Activated T-cell treated with anti-CD3 and anti-CD28 coated beads, Interleukin-2, amount 50 U/mL, for 48 hours (primary cell): ENCODE data around the gene CLIP4.
"Not testable (repeated sequence)": the region's sequence is repeated elsewhere in the genome, so short reads cannot be mapped to it uniquely, and the experiment has no call there.

Experiments used
- DNase-seq, 2 experiments: peaks; one replicate each; pipeline ENCODE4 v3.0.0-alpha.2; 2020

CLIP4 gene, protein sequence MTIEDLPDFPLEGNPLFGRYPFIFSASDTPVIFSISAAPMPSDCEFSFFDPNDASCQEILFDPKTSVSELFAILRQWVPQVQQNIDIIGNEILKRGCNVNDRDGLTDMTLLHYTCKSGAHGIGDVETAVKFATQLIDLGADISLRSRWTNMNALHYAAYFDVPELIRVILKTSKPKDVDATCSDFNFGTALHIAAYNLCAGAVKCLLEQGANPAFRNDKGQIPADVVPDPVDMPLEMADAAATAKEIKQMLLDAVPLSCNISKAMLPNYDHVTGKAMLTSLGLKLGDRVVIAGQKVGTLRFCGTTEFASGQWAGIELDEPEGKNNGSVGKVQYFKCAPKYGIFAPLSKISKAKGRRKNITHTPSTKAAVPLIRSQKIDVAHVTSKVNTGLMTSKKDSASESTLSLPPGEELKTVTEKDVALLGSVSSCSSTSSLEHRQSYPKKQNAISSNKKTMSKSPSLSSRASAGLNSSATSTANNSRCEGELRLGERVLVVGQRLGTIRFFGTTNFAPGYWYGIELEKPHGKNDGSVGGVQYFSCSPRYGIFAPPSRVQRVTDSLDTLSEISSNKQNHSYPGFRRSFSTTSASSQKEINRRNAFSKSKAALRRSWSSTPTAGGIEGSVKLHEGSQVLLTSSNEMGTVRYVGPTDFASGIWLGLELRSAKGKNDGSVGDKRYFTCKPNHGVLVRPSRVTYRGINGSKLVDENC

GRCh38 chr2:29114946-29115609 is at the start of gene CLIP4:
CLIP4 (plus strand) TSS chr2:29115415; CDS start chr2:29121389, 5,974 bp downstream.
- peak; percentile 72 to 80 for DNase-seq

DNA sequence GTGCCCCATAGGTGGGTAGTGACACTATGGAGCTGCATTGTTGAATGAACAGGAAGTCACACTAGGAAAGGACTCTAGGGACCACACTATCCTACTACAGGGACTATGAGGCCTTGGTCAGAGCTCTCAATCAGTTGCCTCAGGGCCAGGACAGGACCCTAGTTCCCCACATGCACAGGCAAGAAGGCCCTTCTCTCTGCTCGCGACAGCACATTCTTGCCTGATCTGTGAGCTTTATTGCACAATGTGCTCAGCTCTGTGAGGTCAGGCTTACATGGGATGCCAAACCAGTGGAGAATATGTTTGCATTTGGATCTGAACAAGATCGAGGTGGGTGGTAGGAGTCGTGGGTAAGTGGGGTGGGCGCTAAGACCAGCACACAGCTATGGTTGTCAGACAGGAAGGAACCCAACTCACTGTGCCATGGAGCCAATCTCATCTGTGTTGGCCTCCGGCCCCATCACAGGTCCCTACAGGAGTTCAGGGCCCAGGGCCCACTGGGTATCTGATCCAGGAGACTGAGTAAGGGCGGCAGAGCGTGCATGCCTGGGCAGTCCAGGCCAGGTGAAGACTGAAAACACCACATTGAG is 48.8 kb upstream of the CLIP4 start:
- DNase-seq, result no peak

- no peak for DNase-seq
These were observed 48.1 kb upstream of the CLIP4 start for GRCh38 chr2:29066997-29067605.

DNA sequence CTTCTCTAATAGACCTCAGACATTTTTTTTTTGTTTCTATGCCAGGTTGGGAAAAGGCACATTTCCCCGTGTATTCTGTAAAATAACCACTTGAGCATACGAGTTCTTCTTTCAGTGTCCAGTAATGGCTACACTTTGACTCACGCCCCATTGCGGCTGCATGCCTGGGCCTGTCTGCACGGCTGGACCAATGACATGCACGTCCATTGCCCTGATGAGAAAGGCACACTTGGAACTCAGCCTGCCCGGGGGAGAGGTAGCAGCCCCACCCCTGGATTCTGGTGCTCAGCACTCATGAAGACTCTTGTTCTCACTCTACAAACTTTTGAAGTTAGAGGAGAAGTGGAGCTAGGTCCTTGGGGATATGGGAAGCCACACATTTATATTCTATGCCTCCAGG is 46.7 kb upstream of the CLIP4 start:
- DNase-seq, result peak in 1 of 2 experiments; percentile 2

GRCh38 chr2:29070526-29070925 is 44.7 kb upstream of the CLIP4 start:
- peak in 1 of 2 experiments; percentile 9 for DNase-seq

DNA sequence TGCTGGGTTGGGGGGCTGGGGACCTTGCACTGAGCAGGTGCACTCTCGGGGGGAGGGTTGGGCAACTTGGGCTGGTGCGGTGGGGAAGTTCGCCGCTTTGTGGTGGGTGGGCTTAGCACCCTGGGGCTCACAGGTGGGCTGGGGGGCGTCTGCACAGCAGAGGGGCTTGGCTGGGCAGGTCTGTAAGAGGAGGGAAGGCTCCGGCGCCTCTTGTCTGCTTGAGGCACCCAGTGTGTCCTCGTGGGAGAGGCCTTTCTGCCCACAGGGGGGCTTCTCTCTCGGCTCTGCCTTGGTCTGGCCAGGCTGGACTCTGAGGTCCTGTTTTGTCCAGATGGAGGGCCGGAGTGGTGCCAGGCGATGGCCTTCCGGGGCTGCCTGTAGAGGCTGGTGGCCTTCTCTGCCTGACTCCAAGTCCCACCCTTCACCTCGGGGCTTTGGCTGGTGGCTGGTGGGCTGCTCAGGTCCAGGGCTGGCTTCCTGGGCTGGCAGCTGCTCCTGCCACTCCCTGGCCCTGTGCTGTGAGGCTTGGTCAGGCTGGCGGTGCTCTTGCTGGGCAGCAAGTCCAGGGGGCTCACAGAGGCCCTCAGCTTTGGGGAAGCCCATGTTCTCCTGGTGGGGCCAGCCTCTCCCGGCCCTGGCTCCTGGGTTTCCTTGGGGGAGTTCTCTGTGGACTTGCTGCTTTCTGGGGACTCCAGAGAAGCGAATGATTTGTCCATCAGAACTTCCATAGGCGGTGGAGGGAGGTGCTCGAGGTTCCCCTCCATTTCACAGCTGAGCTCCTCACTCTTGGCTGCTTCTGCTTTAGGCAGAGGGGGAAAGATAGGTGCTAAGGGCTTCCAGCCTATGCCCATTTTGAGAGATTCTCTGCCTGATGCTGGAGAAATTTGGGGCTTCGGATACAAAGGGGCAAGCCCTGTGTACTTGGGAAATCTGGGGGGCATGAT is 43.9 kb upstream of the CLIP4 start:
- DNase-seq, result peak in 1 of 2 experiments; percentile 5

- DNase-seq, result no peak
These were observed 43.0 kb upstream of the CLIP4 start for GRCh38 chr2:29072251-29072650.

DNA sequence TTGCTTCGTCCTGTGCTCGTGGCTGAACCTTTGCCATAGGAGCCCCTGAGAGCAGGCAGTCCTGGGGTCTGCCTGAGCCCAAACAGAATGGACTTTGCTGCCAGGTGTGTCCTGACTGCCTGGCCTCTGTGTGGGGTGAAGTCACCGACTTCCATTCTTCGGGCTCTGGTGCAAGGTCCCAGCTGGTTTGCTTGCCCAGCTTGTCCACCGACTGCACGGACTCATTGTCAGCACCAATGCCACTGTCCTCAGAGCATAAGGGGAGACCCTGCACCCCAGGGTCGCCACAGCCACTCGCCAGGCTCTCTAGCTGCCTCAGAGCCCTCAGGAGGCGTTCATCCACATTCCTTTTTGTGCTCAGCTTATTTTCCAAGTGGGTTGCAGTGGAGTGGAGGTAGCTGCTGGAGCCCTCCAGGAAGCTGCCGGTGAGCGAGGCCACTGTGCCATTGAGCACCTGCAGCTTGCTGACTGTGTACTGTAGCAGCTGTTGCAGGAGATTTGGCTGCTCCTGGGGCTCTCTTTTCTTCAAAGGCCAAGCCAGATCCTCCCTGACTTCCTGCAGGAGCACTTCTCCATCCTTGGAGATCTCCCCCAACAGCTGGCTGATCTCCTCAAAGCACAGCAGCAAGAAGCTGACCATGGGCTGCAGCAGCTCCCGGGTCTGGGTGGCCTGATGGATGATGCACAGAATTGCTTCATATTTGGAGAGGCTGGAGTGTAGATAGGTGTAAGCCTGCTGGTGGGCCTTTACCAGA is 42.1 kb upstream of the CLIP4 start:
- no peak for DNase-seq

GRCh38 chr2:29073933-29074332 is 41.3 kb upstream of the CLIP4 start:
- DNase-seq, result peak in 1 of 2 experiments; percentile 2

DNA sequence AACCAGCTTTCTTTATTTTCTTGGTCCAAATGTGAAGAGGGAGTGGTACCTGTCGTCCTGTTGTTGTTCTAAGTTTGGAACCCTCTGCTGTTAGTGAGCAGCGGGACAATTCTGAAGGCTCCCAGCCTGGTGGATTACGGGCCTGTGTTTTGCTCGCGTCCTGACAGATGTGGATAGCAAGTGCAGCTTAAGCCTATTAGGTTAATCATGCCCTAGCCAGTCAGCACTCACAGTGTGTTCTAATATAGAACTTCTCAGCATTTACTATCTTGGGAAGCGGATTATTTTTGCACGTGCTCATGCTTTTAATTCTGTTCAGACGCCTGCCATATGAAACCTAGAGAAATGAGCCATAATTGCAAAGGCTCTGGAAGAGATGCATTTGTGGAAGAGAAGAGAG is 40.8 kb upstream of the CLIP4 start, which contains the start of gene PCARE:
Gene PCARE (minus strand): TSS at position 113 of the 400 bp plus-strand sequence. CDS start 262 bp downstream, outside the sequence.
- no peak for DNase-seq

- DNase-seq, result no peak
These were observed 39.1 kb upstream of the CLIP4 start for GRCh38 chr2:29075894-29076705.

DNA sequence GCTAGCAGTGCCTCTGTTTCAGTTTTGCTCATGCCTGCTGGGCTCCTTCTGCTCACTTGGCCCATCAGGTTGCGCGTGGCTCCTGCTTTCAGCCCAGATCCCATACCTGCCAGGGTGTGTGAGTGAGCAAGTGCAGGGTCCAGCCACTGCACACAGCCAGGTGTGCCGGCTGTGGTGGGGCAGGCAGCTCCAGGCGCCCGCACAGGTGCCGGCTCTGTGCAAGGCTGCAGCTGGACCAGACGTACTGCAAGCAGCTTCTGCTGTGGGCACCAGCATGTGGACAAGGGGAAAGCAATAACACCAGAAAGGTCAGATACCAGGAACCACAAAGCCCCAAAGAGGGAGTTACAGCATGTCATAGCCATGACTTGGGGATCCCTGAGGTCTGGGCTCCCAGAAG is 35.3 kb upstream of the CLIP4 start:
- DNase-seq, result no peak

- no peak for DNase-seq
These were observed 34.1 kb upstream of the CLIP4 start for GRCh38 chr2:29080886-29081743.

DNA sequence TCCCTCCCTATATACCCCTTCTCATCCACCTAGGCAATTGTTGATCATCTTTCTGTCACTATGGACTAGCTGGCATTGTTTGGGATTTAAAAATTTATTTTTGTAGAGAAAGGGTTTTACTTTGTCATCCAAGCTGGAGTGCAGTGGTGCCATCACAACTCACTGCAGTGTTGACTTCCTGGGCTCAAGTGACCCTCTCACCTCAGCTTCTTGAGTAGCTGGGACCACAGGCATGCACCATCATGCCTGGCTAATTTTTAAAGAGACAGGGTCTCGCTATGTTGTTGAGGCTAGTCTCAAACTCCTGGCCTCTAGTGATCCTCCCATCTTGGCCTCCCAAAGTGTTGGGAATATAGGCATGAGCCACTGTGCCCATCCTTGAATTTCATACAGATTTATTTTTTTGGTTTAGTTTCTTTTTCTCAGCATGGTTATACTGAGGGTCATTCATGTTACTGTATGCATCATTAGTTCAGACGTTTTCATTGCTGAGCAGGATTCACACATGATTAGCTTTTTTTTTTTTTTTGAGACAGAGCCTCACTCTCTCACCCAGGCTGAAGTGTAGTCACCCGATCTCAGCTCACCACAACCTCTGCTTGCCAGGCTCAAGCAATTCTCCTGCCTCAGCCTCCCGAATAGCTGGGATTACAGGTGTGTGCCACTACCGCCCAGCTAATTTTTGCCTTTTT is 32.3 kb upstream of the CLIP4 start:
- no peak for DNase-seq

DNA sequence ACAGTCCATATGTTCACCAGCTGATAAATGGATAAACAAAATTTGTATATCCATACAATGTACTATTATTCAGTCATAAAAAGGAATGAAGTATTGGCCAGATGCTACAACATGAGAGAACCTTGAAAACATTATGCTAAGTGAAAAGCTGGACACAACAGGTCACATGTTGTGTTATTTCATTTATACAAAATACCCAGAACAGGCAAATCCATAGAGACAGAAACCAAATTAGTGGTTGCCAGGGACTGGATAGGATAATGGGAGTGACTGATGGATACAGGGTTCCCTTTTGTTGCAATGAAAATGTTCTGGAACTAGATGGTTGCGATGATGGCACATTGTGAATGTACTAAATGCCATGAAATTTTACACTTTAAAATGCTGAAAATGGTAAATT is 30.7 kb upstream of the CLIP4 start:
- DNase-seq, result no peak

DNA sequence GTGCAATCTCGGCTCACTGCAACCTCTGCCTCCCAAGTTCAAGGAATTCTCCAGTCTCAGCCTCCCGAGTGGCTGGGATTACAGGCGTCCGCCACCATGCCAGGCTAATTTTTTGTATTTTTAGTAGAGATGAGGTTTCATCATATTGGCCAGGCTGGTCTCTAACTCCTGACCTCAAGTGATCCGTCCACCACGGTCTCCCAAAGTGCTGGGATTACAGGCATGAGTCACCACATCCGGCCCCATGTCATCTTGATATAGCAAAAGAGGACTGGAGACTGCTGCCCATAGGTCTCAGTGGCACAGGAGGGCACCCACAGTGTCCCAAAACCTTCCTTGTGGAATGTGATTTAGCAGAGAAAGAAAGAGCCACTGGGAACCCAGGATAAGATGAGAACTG is 24.9 kb upstream of the CLIP4 start:
- not testable (repeated sequence) for DNase-seq

DNA sequence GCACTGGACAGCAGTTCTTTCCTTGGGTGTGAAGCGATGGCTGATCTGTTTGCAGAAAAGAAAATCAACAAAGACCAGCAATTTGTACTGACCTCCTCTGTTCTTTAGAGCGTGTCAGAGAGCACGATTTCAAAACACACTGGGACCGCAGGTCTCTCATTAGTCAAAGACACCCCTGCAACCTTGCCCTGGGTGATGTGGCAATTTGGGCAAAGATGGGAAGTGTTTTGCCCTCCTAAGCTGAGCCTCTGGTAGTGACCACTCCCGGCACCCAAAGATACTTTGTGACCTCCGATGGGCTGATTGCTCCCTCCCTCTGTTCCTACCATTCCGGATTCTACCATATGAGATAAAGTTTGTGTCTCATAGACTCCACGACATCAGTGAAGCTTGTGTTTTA is 18.2 kb upstream of the CLIP4 start:
- no peak for DNase-seq

GRCh38 chr2:29097569-29097968 is 17.6 kb upstream of the CLIP4 start:
- DNase-seq, result no peak
